Glutamatergic neuron (in vitro differentiated cells): ENCODE data around the gene C16orf92. TPM values are rescaled to one million over a fixed set of nuclear protein-coding genes. Genes with fewer than 3 reads are reported as not detected.

Experiments
- DNase-seq: peaks from one replicate; pipeline ENCODE4 v3.0.0; 2022
- H3K27ac Mint-ChIP-seq: one replicate; pipeline ENCODE4 v1.8.0; 2020; ENCODE audit warnings: mild to moderate bottlenecking, mixed read lengths, inconsistent platforms; ENCODE audit not compliant: unreplicated experiment
- H3K27me3 Mint-ChIP-seq: one replicate; pipeline ENCODE4 v1.8.0; 2020; ENCODE audit warnings: mild to moderate bottlenecking, moderate library complexity, mixed read lengths, inconsistent platforms; ENCODE audit not compliant: unreplicated experiment
- H3K36me3 Mint-ChIP-seq: one replicate; pipeline ENCODE4 v1.8.0; 2020; ENCODE audit warnings: mild to moderate bottlenecking, mixed read lengths, inconsistent platforms; ENCODE audit not compliant: unreplicated experiment
- H3K4me1 Mint-ChIP-seq: one replicate; pipeline ENCODE4 v1.8.0; 2020; ENCODE audit warnings: mild to moderate bottlenecking, low read depth, mixed read lengths, inconsistent platforms; ENCODE audit not compliant: unreplicated experiment
- H3K4me3 Mint-ChIP-seq: one replicate; pipeline ENCODE4 v1.8.0; 2020; ENCODE audit warnings: mild to moderate bottlenecking, mixed read lengths, inconsistent platforms; ENCODE audit not compliant: unreplicated experiment
- H3K9me3 Mint-ChIP-seq: one replicate; pipeline ENCODE4 v1.8.0; 2020; ENCODE audit warnings: mild to moderate bottlenecking, moderate library complexity, mixed read lengths, inconsistent platforms; ENCODE audit not compliant: unreplicated experiment
- CTCF ChIP-seq: fragments of 200-600 bp; sonication (generic); IDR thresholded peaks from one replicate; pipeline ENCODE4 v1.5.0; 2021; ENCODE audit not compliant: partially characterized antibody, unreplicated experiment
- total RNA-seq: library from RNA; stranded (reverse); fragmentation: NEBNext Ultra II Directional; extraction: Animal tissue kit (Norgen Biotek cat#: 25700); gene quantifications from one replicate; pipeline ENCODE4 v1.2.1, GENCODE V29; 2021; ENCODE audit not compliant: unreplicated experiment

The C16orf92 gene
- total RNA-seq, 1 donor from 2014 or later: not detected

- Mint-ChIP-seq H3K4me3 (peak overlapping the region; percentile 93), H3K27ac (peak overlapping the region; percentile 68), H3K36me3 (no peaks in the 10 kb centered on the region), H3K27me3 (peaks cover 17% of the 10 kb centered on the region), H3K4me1 (peaks cover 29% of the 10 kb centered on the region), H3K9me3 (peaks cover 7% of the 10 kb centered on the region)
- no peak for TF ChIP-seq CTCF
- DNase-seq: no peak
Observed at GRCh38 chr16:30028438-30029076, 5.6 kb downstream of the C16orf92 start.

GRCh38 chr16:30030011-30030685 lies 7.2 kb downstream of the C16orf92 start:
- peaks cover 7% of the 10 kb centered on the region for H3K9me3 Mint-ChIP-seq
- H3K4me1 Mint-ChIP-seq: peaks cover 29% of the 10 kb centered on the region
- peaks cover 19% of the 10 kb centered on the region for H3K27me3 Mint-ChIP-seq
- H3K4me3 Mint-ChIP-seq: peak overlapping the region; percentile 93
- TF ChIP-seq CTCF: no peak
- peak; percentile 40 for DNase-seq
- no peaks in the 10 kb centered on the region for H3K36me3 Mint-ChIP-seq
- H3K27ac Mint-ChIP-seq: peak overlapping the region; percentile 91

GRCh38 chr16:30030841-30031413 lies 7.9 kb downstream of the C16orf92 start, which contains the start of gene TLCD3B:
Gene TLCD3B, minus strand, starts transcription at chr16:30031271. Its CDS starts 744 bp downstream, at chr16:30030527.
- TF ChIP-seq CTCF: no peak
- H3K4me1 Mint-ChIP-seq: peaks cover 29% of the 10 kb centered on the region
- H3K27ac Mint-ChIP-seq: peak within 1 kb of the TSS; percentile 91
- peak within 1 kb of the TSS; percentile 93 for H3K4me3 Mint-ChIP-seq
- peak; percentile 79 for DNase-seq
- H3K36me3 Mint-ChIP-seq: no peaks in the 10 kb centered on the region
- peaks cover 19% of the 10 kb centered on the region for H3K27me3 Mint-ChIP-seq
- peaks cover 7% of the 10 kb centered on the region for H3K9me3 Mint-ChIP-seq

- no peaks in the 10 kb centered on the region for H3K36me3 Mint-ChIP-seq
- peak overlapping the region; percentile 82 for H3K4me3 Mint-ChIP-seq
- H3K9me3 Mint-ChIP-seq: peaks cover 7% of the 10 kb centered on the region
- peaks cover 29% of the 10 kb centered on the region for H3K4me1 Mint-ChIP-seq
- H3K27me3 Mint-ChIP-seq: peaks cover 19% of the 10 kb centered on the region
- H3K27ac Mint-ChIP-seq: peak overlapping the region; percentile 72
- no peak for TF ChIP-seq CTCF
- DNase-seq: no peak
Observed at GRCh38 chr16:30031477-30031918, 8.5 kb downstream of the C16orf92 start.
